HL-60 (cell line): ENCODE results near the gene AGBL4.
A peak's percentile ranks its signal among the peaks of the same experiment; 100 is the strongest.

Source experiments
- DNase-seq, 2 experiments: peaks; one replicate each; pipeline ENCODE4 v3.0.0-alpha.2; 2010 to 2020; ENCODE audit warnings: low read depth in 1 of 2, low spot score in 1 of 2
- H3K27ac ChIP-seq: fragments of 250-450 bp; sonication (Bioruptor Pico); replicated peaks from 2 replicates; pipeline ENCODE4 v1.5.1; 2020; ENCODE audit warnings: mild to moderate bottlenecking, moderate library complexity
- H3K27me3 ChIP-seq: fragments of 250-450 bp; sonication (Bioruptor Pico); 2 replicates; pipeline ENCODE4 v1.5.1; 2021; ENCODE audit warnings: mild to moderate bottlenecking, moderate library complexity; ENCODE audit not compliant: insufficient read depth, poor library complexity, severe bottlenecking
- H3K4me3 ChIP-seq: replicated peaks from 2 replicates; pipeline ENCODE4 v1.5.1; 2011; ENCODE audit warnings: mild to moderate bottlenecking, control low read depth, low read length; ENCODE audit not compliant: insufficient read depth
- GABPA ChIP-seq: IDR thresholded peaks from 2 replicates; pipeline ENCODE4 v1.6.1; 2012; ENCODE audit warnings: low read depth
- POLR2AphosphoS5 ChIP-seq: IDR thresholded peaks from 2 replicates; pipeline ENCODE4 v1.6.1; 2012; ENCODE audit warnings: low read depth
- SPI1 ChIP-seq: IDR thresholded peaks from 2 replicates; pipeline ENCODE4 v1.6.1; 2012; ENCODE audit warnings: low read depth, mild to moderate bottlenecking, borderline replicate concordance
- TF ChIP-seq, protein P1 (sequence below): IDR thresholded peaks from 2 replicates; pipeline ENCODE4 v1.6.1; 2012; ENCODE audit warnings: low read depth; ENCODE audit not compliant: insufficient replicate concordance
- TF ChIP-seq, protein P2 (sequence below): IDR thresholded peaks from one replicate; pipeline ENCODE4 v1.5.1; 2011; ENCODE audit warnings: low read length, control low read depth, inconsistent platforms; ENCODE audit not compliant: insufficient read depth

The AGBL4 gene

DNA sequence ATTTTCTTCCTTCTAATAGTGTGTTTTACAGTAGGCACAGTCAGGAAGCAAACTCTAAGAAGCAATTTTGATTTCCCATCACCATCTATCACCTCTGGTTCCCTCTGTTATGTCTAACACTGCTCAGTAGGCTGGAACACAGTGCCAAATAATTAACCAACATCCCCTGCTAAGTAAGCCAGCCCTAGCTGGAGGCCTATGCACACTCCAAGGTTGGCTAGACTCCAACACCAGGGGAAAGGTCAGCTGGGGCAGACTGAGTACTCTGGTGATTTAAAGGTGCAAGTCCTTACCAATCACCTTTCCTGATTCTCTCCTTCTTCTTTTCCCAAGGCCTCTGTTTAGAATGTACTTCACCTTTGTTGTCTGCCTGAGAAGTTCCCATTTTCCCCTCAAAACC, 1200.6 kb downstream of the AGBL4 start:
- Histone ChIP-seq H3K4me3 (no peak overlapping the region), H3K27ac (no peak overlapping the region), H3K27me3 (peaks cover 2% of the 10 kb centered on the region)
- TF ChIP-seq POLR2AphosphoS5 (no peak), GABPA (no peak), SPI1 (no peak)
- TF ChIP-seq, protein P1, sequence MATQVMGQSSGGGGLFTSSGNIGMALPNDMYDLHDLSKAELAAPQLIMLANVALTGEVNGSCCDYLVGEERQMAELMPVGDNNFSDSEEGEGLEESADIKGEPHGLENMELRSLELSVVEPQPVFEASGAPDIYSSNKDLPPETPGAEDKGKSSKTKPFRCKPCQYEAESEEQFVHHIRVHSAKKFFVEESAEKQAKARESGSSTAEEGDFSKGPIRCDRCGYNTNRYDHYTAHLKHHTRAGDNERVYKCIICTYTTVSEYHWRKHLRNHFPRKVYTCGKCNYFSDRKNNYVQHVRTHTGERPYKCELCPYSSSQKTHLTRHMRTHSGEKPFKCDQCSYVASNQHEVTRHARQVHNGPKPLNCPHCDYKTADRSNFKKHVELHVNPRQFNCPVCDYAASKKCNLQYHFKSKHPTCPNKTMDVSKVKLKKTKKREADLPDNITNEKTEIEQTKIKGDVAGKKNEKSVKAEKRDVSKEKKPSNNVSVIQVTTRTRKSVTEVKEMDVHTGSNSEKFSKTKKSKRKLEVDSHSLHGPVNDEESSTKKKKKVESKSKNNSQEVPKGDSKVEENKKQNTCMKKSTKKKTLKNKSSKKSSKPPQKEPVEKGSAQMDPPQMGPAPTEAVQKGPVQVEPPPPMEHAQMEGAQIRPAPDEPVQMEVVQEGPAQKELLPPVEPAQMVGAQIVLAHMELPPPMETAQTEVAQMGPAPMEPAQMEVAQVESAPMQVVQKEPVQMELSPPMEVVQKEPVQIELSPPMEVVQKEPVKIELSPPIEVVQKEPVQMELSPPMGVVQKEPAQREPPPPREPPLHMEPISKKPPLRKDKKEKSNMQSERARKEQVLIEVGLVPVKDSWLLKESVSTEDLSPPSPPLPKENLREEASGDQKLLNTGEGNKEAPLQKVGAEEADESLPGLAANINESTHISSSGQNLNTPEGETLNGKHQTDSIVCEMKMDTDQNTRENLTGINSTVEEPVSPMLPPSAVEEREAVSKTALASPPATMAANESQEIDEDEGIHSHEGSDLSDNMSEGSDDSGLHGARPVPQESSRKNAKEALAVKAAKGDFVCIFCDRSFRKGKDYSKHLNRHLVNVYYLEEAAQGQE, result no peak
- TF ChIP-seq, protein P2, sequence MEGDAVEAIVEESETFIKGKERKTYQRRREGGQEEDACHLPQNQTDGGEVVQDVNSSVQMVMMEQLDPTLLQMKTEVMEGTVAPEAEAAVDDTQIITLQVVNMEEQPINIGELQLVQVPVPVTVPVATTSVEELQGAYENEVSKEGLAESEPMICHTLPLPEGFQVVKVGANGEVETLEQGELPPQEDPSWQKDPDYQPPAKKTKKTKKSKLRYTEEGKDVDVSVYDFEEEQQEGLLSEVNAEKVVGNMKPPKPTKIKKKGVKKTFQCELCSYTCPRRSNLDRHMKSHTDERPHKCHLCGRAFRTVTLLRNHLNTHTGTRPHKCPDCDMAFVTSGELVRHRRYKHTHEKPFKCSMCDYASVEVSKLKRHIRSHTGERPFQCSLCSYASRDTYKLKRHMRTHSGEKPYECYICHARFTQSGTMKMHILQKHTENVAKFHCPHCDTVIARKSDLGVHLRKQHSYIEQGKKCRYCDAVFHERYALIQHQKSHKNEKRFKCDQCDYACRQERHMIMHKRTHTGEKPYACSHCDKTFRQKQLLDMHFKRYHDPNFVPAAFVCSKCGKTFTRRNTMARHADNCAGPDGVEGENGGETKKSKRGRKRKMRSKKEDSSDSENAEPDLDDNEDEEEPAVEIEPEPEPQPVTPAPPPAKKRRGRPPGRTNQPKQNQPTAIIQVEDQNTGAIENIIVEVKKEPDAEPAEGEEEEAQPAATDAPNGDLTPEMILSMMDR, result no peak
- DNase-seq, result no peak

DNA sequence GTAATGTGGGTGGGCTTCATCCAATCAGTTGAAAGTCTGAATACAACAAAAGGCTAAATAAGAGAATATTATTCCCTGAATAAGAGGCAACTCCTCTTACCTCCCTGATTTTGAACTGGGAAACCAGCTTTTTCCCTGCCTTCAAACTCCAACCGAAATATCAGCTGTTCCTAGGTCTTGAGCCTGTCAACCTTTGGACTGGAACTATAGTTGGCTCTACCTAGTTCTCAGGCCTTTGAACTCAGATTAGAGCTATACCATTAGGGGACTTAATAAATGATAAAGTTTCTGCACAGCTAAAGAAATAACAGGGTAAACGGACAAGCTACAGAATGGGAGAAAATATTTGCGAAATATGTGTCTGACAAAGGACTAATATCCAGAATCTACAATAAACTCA, 1203.3 kb downstream of the AGBL4 start:
- Histone ChIP-seq H3K4me3 (no peak overlapping the region), H3K27me3 (no peaks in the 10 kb centered on the region), H3K27ac (no peak overlapping the region)
- DNase-seq, result no peak
- TF ChIP-seq, protein P1, result no peak
- TF ChIP-seq GABPA, result no peak
- no peak for TF ChIP-seq SPI1
- no peak for TF ChIP-seq POLR2AphosphoS5
- TF ChIP-seq, protein P2, result no peak

DNA sequence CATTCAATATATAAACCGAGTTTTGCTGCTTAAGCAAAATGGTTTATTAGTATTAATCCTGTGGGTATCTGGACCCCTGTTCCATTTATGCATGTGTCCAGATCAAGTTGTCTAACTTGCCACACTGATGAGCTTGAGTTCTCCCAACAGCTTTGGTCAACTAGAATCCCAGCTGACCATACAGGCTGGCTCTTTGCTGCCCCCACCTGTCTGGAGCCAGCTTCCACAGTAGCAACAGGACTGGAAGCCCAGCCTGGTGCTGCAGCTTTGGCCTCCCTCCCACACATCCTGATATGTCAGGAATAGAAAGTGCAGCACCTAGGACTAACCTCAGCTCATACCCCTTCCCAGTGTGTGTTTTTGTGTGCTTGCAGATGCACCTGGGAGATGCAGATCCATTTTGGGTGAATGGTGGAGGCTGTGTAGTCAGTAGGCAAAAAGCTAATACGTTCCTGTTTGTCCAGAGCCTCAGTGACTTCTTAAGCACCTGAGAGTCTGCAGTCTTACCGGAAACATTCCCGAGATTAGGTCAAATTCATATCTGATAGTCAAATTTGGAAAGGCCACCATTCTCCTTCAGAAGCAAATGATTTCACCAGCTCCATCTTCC, 1206.1 kb downstream of the AGBL4 start:
- Histone ChIP-seq H3K4me3 (no peak overlapping the region), H3K27me3 (no peaks in the 10 kb centered on the region), H3K27ac (no peak overlapping the region)
- peak in 1 of 2 experiments; percentile 48 for DNase-seq
- TF ChIP-seq, protein P1, result no peak
- TF ChIP-seq, protein P2, result peak; percentile 76
- TF ChIP-seq GABPA (no peak), POLR2AphosphoS5 (no peak)
